Cortex of kidney (tissue), 1 donor: ENCODE results near the gene EIF1.
"Not testable (repeated sequence)": the region's sequence is repeated elsewhere in the genome, so short reads cannot be mapped to it uniquely, and the experiment has no call there.

ENCODE experiments used
- DNase-seq: peaks from one replicate; lab custom pipeline; 2025; lab: John Stamatoyannopoulos, UW

The EIF1 gene

GRCh38 chr17:41700843-41701242 is 12.2 kb downstream of the EIF1 start:
- DNase-seq: not testable (repeated sequence)

GRCh38 chr17:41702712-41703111 is 14.0 kb downstream of the EIF1 start:
- DNase-seq: no peak

- no peak for DNase-seq
These were observed 16.7 kb downstream of the EIF1 start for GRCh38 chr17:41705271-41705991.

GRCh38 chr17:41707803-41708669 is 19.4 kb downstream of the EIF1 start:
- no peak for DNase-seq

- no peak for DNase-seq
These were observed 21.9 kb downstream of the EIF1 start for GRCh38 chr17:41710472-41711090.

- no peak for DNase-seq
These were observed 23.1 kb downstream of the EIF1 start, which contains the start of gene GAST for GRCh38 chr17:41711669-41712400. GAST (plus strand) TSS chr17:41712331; CDS start chr17:41715437, 3,106 bp downstream.

GRCh38 chr17:41717408-41718286 is 29.0 kb downstream of the EIF1 start:
- DNase-seq: no peak

GRCh38 chr17:41718287-41718645 is 29.6 kb downstream of the EIF1 start:
- no peak for DNase-seq

- DNase-seq: no peak
These were observed 33.5 kb downstream of the EIF1 start for GRCh38 chr17:41722231-41722630.

- no peak for DNase-seq
These were observed 35.3 kb downstream of the EIF1 start for GRCh38 chr17:41723801-41724475.

- DNase-seq: no peak
These were observed 35.9 kb downstream of the EIF1 start for GRCh38 chr17:41724476-41725050.

GRCh38 chr17:41725134-41725533 is 36.4 kb downstream of the EIF1 start:
- no peak for DNase-seq

- DNase-seq: no peak
These were observed 39.4 kb downstream of the EIF1 start for GRCh38 chr17:41728056-41728455.

GRCh38 chr17:41730479-41730878 is 41.8 kb downstream of the EIF1 start:
- DNase-seq: no peak

- no peak for DNase-seq
These were observed 43.2 kb downstream of the EIF1 start for GRCh38 chr17:41731836-41732235.

- no peak for DNase-seq
These were observed 44.9 kb downstream of the EIF1 start for GRCh38 chr17:41733348-41734138.

GRCh38 chr17:41734139-41734948 is 45.7 kb downstream of the EIF1 start, which contains the start of gene HAP1:
HAP1 (minus strand) TSS chr17:41734643; CDS start chr17:41734634, 9 bp downstream.
- no peak for DNase-seq

- DNase-seq: no peak
These were observed 46.2 kb downstream of the EIF1 start for GRCh38 chr17:41734949-41735313.
